C4-2B (cell line): Measurements from ENCODE around the gene ADAT1.

ENCODE experiments used
- CTCF ChIP-seq: fragments of 450-650 bp; conservative IDR thresholded peaks from 2 replicates; pipeline ENCODE4 v1.5.1; 2017; ENCODE audit warnings: mild to moderate bottlenecking
- ZFX ChIP-seq: fragments of 450-650 bp; IDR thresholded peaks from 2 replicates; pipeline ENCODE4 v1.6.1; 2017

DNA sequence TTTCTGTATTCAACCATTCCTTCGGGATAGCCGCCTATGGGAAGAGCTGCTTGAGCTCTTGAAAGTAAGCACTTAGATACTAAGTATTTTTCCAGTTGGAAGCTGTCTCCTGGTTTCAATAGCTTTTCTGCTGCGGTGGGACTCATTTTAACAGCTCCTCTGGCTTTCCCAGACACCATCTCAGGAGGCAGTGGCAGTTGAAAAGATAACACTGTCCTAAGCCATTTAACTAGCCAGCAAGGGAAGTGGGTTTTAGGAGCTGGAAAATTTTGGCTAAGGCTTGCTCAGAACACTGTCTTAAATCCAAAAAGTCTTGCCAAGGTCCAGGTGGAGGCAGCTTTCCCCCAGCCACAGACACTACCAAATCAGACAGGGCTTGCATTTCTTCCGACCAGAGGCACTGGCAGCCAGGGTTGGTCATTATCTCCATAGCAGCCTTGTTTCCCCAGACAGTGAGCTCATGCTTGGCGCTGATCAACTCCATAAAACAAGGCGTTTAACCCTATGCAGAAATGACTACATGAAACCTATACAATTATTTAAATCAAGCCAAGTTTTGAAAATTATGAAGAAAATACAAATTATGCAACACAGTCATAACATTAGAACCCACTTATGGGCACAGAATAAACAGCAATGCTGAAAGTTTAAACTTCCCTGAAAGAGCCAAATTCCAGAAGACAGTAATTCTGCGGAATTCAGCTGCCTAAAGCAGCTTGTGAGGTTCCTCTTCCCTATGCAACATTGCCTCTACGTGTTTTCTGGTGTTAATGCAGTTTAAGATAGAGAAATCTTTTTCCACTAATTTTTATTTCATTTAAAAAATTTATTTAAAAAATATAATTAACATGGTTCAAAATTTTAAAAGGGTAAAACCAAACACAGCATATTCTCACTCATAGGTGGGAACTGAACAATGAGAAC lies 31.9 kb downstream of the ADAT1 start:
- TF ChIP-seq CTCF (no peak), ZFX (no peak)
